ENCODE measurements around the gene APC.
"Not testable (repeated sequence)": the region's sequence is repeated elsewhere in the genome, so short reads cannot be mapped to it uniquely, and the experiment has no call there.

APC gene

GRCh38 chr5:112848116-112848811 lies 110.6 kb downstream of the APC start:
- in situ Hi-C loops (cut with MboI; ENCODE audit: low sequenced_read_pairs) = no loop called here

GRCh38 chr5:112849912-112850311 lies 112.2 kb downstream of the APC start:
- in situ Hi-C loops (cut with MboI; ENCODE audit: low sequenced_read_pairs) = no loop called here

GRCh38 chr5:112854651-112855050 lies 117.0 kb downstream of the APC start:
- in situ Hi-C loops (cut with MboI; ENCODE audit: low sequenced_read_pairs) = no loop called here

- in situ Hi-C loops (cut with MboI; ENCODE audit: low sequenced_read_pairs) = no loop called here
Observed at GRCh38 chr5:112857866-112858265, 120.2 kb downstream of the APC start.

- in situ Hi-C loops (cut with MboI; ENCODE audit: low sequenced_read_pairs) = not testable (repeated sequence)
Observed at GRCh38 chr5:112860571-112860928, 122.9 kb downstream of the APC start.

GRCh38 chr5:112860929-112861637 lies 123.4 kb downstream of the APC start, which contains the start of gene SRP19:
Gene SRP19 (plus strand): TSS chr5:112861287. CDS start chr5:112861377, 90 bp downstream.
- in situ Hi-C loops (cut with MboI; ENCODE audit: low sequenced_read_pairs) = no loop called here

GRCh38 chr5:112861638-112861985 lies 123.9 kb downstream of the APC start:
- in situ Hi-C loops (cut with MboI; ENCODE audit: low sequenced_read_pairs) = no loop called here

GRCh38 chr5:112862085-112862484 lies 124.4 kb downstream of the APC start:
- in situ Hi-C loops (cut with MboI; ENCODE audit: low sequenced_read_pairs) = no loop called here

- in situ Hi-C loops (cut with MboI; ENCODE audit: low sequenced_read_pairs) = no loop called here
Observed at GRCh38 chr5:112863549-112863948, 125.9 kb downstream of the APC start.

GRCh38 chr5:112865128-112865527 lies 127.4 kb downstream of the APC start:
- in situ Hi-C loops (cut with MboI; ENCODE audit: low sequenced_read_pairs) = no loop called here

GRCh38 chr5:112866739-112867138 lies 129.1 kb downstream of the APC start:
- in situ Hi-C loops (cut with MboI; ENCODE audit: low sequenced_read_pairs) = no loop called here

GRCh38 chr5:112867411-112867810 lies 129.7 kb downstream of the APC start:
- in situ Hi-C loops (cut with MboI; ENCODE audit: low sequenced_read_pairs) = no loop called here

- in situ Hi-C loops (cut with MboI; ENCODE audit: low sequenced_read_pairs) = no loop called here
Observed at GRCh38 chr5:112869948-112870347, 132.3 kb downstream of the APC start.

- in situ Hi-C loops (cut with MboI; ENCODE audit: low sequenced_read_pairs) = no loop called here
Observed at GRCh38 chr5:112870966-112871365, 133.3 kb downstream of the APC start.

GRCh38 chr5:112876362-112876761 lies 138.7 kb downstream of the APC start:
- in situ Hi-C loops (cut with MboI; ENCODE audit: low sequenced_read_pairs) = no loop called here

GRCh38 chr5:112878101-112878500 lies 140.4 kb downstream of the APC start:
- in situ Hi-C loops (cut with MboI; ENCODE audit: low sequenced_read_pairs) = no loop called here

- in situ Hi-C loops (cut with MboI; ENCODE audit: low sequenced_read_pairs) = no loop called here
Observed at GRCh38 chr5:112878760-112879159, 141.1 kb downstream of the APC start.

GRCh38 chr5:112880219-112880964 lies 142.7 kb downstream of the APC start:
- in situ Hi-C loops (cut with MboI; ENCODE audit: low sequenced_read_pairs) = no loop called here

- in situ Hi-C loops (cut with MboI; ENCODE audit: low sequenced_read_pairs) = no loop called here
Observed at GRCh38 chr5:112883192-112883591, 145.5 kb downstream of the APC start.

GRCh38 chr5:112885001-112885400 lies 147.3 kb downstream of the APC start:
- in situ Hi-C loops (cut with MboI; ENCODE audit: low sequenced_read_pairs) = no loop called here

GRCh38 chr5:112886975-112887374 lies 149.3 kb downstream of the APC start:
- in situ Hi-C loops (cut with MboI; ENCODE audit: low sequenced_read_pairs) = no loop called here

GRCh38 chr5:112892066-112892465 lies 154.4 kb downstream of the APC start:
- in situ Hi-C loops (cut with MboI; ENCODE audit: low sequenced_read_pairs) = not testable (repeated sequence)

Data from hTERT RPE-1 (cell line).